PFSK-1 (cell line): ENCODE data around the gene PTRH1.

Source experiments
- FOXP2 ChIP-seq: optimal IDR thresholded peaks from 2 replicates; pipeline ENCODE3; 2011; ENCODE audit warnings: borderline replicate concordance, control low read depth, inconsistent platforms; ENCODE audit not compliant: insufficient read depth; ENCODE audit errors: extremely low read length, extremely low read depth
- POLR2AphosphoS5 ChIP-seq: IDR thresholded peaks from 2 replicates; pipeline ENCODE4 v1.6.1; 2012; ENCODE audit warnings: low read depth, mild to moderate bottlenecking, control low read depth, low read length, moderate library complexity
- REST ChIP-seq, 2 experiments: IDR thresholded peaks; 2 replicates each; pipeline versions ENCODE4 v1.6.1 to v1.8.0; 2011 to 2012; ENCODE audit warnings: low read depth in 2 of 2, low read length in 2 of 2, control low read depth in 1 of 2, inconsistent platforms in 1 of 2, mild to moderate bottlenecking in 1 of 2, moderate library complexity in 1 of 2; ENCODE audit not compliant: insufficient read depth in 1 of 2
- SIN3A ChIP-seq: IDR thresholded peaks from 2 replicates; pipeline ENCODE4 v1.6.1; 2012; ENCODE audit warnings: mild to moderate bottlenecking, low read length, moderate library complexity, borderline replicate concordance; ENCODE audit not compliant: insufficient read depth
- TAF1 ChIP-seq: IDR thresholded peaks from 2 replicates; pipeline ENCODE4 v1.6.1; 2012; ENCODE audit warnings: low read length, control low read depth, borderline replicate concordance; ENCODE audit not compliant: insufficient read depth

PTRH1 gene

DNA sequence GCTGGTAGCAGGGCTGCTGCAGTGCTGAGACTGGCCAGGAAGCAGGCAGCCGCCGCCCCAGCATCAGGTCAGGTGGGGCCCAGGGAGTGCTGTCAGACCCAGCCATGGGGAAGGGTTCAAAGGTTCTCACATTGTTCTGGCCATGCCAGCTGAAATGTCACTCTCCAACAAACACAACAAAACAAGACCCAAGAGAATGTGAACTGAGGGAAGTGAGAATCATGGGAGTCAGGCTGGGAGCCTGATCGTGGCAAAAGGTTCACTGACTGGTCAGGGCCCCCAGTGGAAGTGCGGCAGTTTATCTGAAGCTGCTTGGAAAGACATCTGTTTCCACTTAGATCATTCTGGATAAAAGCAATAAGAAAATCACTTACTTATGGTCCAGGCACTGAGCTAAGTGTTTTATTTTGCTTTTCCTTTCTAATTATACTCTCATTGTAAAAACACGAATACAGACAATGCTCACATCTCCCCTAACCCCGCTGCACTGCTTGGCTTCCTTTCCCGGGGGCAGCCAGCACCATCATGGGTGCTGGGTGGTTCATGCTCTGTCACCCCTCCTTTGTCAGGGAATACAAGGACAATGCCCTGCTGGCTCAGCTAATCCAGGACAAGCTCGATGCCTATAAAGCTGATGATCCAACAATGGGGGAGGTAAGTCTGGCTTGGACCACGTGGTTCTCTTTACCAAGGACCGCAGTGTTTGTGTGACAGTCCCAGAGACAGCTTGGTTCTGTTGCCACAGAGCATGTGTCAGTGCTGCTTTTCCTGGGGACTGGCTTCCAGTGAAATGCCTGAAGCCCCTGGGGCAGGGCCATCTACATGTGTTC is 50.6 kb downstream of the PTRH1 start:
- TF ChIP-seq SIN3A, result no peak
- TF ChIP-seq TAF1, result no peak
- no peak for TF ChIP-seq REST (IDR thresholded peaks at IDR 0.05; ENCODE audit: insufficient read depth in 1 of 2, low read depth in 2 of 2, low read length in 2 of 2)
- no peak for TF ChIP-seq FOXP2
- TF ChIP-seq POLR2AphosphoS5, result no peak

GRCh38 chr9:127664324-127664677 is 51.2 kb downstream of the PTRH1 start:
- TF ChIP-seq FOXP2 (no peak), TAF1 (no peak), SIN3A (no peak), REST (IDR thresholded peaks at IDR 0.05; ENCODE audit: insufficient read depth in 1 of 2, low read depth in 2 of 2, low read length in 2 of 2) (no peak), POLR2AphosphoS5 (no peak)
